Pulmonary artery endothelial cell (primary cell): ENCODE data around the gene LMF2. TPM values are rescaled to one million over a fixed set of nuclear protein-coding genes. Genes with fewer than 3 reads are reported as not detected.
"Not testable (repeated sequence)": the region's sequence is repeated elsewhere in the genome, so short reads cannot be mapped to it uniquely, and the experiment has no call there.

Experiments
- DNase-seq: peaks from one replicate; pipeline ENCODE4 v3.0.0-alpha.2; 2011; ENCODE audit warnings: low read depth, low spot score
- total RNA-seq: library from RNA; depleted of rRNA; stranded (reverse); fragments of >200 nt; gene quantifications from 2 replicates; pipeline ENCODE4 v1.2.3, GENCODE V29; 2014

Gene LMF2
- total RNA-seq = 29.5 and 33.4 TPM in 2 replicates

DNA sequence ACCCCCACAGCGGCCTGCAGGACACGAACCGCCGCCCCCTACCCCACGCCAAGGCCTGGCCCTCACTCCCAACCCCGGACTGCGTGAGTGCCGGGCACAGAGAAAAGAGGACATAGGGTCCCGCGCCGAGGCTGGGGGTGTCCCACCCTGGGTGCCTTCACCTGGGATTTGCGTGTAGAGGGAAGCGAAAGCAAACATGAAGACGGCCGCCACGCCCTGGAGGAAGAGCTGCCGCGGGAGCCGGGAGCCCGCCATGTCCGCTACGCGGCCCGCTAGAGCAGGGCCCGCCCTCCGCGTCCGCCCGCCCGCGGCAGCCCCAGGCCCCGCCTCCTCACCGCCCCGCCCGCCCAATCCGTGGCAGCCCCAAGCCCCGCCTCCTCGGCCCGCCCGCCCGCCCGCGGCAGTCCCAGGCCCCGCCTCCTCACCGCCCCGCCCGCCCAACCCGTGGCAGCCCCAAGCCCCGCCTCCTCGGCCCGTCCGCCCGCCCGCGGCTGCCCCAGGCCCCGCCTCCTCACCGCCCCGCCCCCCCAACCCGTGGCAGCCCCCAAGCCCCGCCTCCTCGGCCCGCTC, at the start of gene LMF2:
LMF2 (minus strand) TSS at position 282 of the 570 bp plus-strand sequence; CDS start at position 255, 27 bp downstream.
- no peak for DNase-seq

DNA sequence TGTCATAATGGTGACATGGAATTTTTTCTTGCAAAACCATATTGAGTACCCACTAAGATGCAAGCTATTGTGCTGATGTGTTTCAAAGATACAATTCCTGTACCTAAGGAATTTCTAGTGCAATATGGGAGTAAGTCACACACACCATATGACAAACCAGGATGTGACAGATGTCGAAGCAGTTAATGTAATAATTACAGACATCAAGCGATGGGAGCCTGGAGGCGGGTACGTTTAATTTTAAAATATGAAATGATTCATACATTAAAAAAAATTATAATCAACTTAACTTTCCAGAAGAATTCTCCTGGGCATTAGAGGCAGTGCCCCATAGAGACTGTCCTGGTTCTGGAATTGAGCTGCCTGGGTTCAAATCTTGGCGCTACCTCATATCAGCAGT, 49.2 kb upstream of the LMF2 start:
- no peak for DNase-seq

- no peak for DNase-seq
Measured at GRCh38 chr22:50553310-50553709, 45.8 kb upstream of the LMF2 start.

- no peak for DNase-seq
Measured at GRCh38 chr22:50551160-50551752, 43.8 kb upstream of the LMF2 start.

- no peak for DNase-seq
Measured at GRCh38 chr22:50550395-50550794, 42.9 kb upstream of the LMF2 start.

- DNase-seq = no peak
Measured at GRCh38 chr22:50548921-50549790, 41.7 kb upstream of the LMF2 start.

GRCh38 chr22:50548040-50548920, 40.8 kb upstream of the LMF2 start:
- DNase-seq = no peak

DNA sequence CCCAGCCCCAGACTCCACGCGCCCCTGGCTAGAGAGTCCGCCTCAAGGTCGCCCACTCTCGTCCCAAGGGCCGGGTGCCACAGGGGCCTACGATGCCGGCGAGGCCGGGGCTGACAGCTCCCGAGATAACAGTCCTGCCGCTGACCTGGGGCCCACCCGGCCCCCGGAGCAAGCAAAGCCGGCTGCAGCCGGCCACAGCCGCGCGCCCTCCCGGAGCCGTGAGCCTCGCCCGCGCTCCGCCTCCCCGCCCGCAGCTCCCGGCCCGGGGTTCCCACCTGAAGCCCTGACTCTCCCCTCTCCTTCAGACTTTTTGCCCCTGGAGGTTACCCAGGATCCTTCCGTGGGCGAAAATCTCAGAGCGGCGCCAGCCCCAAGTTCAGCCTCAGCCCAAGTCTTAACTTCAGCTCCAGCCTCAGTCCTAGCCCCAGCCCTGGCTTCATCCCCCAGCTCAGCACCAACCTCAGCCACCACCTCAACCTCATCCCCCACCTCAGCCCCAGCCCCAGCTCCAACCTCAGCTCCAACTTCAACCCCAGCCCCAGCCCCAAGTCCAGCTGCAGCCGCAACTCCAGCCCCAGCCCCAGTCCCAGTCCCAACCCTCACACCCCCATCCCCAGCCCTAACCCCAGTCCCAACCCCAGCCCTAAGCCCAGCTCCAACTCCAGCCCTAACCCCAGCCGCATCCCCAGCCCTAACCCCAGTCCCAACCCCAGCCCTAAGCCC, 39.9 kb upstream of the LMF2 start:
- no peak for DNase-seq

DNA sequence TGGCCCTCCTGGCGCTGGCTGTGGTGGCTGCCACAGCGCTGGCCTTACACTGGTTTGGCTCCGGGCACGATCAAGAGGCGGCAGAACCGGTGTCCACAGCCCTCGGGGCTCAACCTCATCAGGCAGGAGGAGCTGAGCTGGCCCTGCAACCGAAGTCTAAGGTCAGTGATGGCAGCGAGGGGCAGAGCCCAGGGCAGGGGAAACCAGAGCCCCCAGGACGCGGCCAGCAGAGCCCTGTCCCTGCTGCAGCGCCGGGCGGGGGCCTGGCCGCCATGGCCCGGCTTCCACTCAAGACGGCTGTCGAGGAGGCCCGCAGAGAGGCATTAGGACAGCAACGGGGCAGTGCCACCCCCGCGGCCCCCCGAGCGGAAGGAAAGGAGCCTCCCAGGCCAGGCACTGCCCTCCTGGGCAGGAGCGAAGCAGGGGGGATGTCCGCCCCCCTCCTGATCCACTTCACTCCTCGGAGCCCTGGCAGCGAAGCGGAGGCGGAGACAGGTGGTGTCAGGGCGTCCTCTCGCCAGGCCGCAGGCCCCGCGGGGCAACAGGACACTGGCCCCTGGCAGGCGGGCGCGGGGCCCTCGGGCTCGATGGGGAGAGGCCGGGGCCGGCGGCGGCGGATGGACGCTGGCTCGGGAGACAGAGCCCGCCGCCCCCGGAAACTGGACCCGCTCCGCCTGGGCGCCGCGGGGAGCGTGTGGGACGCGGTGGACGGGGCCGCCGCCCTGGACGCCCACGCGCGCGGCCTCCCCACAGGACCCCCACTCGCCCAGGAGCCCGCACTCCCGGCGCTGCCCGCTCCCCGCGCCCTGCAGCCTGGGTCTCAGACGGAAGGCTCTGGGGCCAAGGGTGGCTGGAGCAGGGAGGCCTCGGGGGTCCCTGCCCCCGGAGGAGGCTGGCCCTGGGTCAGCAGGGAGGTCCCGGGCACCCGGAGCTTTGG, 39.1 kb upstream of the LMF2 start:
- no peak for DNase-seq

GRCh38 chr22:50545522-50546325, 38.2 kb upstream of the LMF2 start, which contains the start of gene KLHDC7B:
TSS of gene KLHDC7B (plus strand) at chr22:50545899. CDS start at chr22:50546244, 345 bp downstream.
- no peak for DNase-seq

- DNase-seq = no peak
Measured at GRCh38 chr22:50544746-50545253, 37.3 kb upstream of the LMF2 start.

- DNase-seq = no peak
Measured at GRCh38 chr22:50544078-50544745, 36.7 kb upstream of the LMF2 start.

GRCh38 chr22:50542416-50542927, 35.0 kb upstream of the LMF2 start:
- DNase-seq = no peak

DNA sequence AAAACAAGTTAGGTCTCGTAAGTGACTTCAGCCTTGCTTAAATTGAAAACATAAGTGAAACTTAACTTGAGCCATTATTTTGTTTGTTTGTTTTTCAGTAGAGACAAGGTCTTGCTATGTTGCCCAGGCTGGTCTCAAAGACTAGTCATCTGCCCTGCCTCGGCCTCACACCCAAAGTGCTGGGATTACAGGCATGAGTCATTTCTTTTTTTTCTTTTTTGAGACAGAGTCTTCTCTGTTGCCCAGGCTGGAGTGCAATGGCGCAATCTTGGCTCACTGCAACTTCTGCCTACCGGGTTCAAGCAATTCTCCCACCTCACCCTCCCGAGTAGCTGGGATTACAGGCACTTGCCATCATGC, 34.1 kb upstream of the LMF2 start:
- not testable (repeated sequence) for DNase-seq

GRCh38 chr22:50540381-50540780, 32.9 kb upstream of the LMF2 start:
- no peak for DNase-seq

DNA sequence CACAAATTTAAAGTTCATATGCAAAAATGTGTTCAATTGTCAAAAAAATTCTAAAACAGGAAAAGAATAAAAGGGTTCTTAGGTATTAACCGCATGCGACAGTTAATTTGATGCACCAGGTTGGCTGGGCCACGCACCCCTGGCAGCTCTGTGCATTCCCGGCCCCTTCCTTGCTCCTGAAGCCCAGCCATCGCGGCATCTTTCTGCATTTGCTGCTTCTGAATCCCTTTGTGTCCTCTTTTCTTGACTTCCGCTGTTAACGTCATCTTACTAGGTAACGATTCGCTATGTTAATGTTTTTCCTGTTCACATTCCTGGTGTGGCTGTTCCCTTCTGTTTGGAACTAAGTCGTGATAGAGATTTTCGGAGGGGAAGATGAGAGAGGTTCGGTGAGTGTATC, 30.3 kb upstream of the LMF2 start:
- no peak for DNase-seq

DNA sequence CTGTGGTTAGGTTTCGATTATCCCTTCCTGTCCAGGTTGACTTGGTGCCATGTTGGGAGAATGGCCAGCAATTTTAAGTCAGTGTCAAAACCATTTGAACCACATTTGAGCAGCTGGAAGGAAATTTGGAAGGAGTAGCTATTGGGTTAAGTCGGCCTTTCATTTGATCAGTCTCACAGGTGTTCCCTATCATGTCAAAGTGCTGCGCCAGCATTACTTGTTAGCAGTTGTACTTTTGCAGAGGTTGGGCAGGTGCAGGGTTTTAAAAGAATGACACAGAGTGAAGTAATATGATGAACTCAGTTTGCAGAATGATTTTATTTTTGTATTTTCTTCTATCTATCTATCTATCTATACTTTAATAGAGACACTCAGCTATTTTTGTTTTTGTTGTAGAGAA, 28.7 kb upstream of the LMF2 start:
- no peak for DNase-seq

- no peak for DNase-seq
Measured at GRCh38 chr22:50535113-50535512, 27.6 kb upstream of the LMF2 start.
